DOHH2 (cell line): ENCODE data around the gene ZNF813.
"Not testable (repeated sequence)": the region's sequence is repeated elsewhere in the genome, so short reads cannot be mapped to it uniquely, and the experiment has no call there.

Experiments used
- H3F3A ChIP-seq: fragments of 200-600 bp; sonication (generic), shearing (Covaris generic); 2 replicates; pipeline ENCODE4 v1.6.0; 2016; ENCODE audit warnings: antibody characterized with exemption, mild to moderate bottlenecking; ENCODE audit not compliant: control insufficient read depth, insufficient read depth
- H3K27ac ChIP-seq: fragments of 200-600 bp; sonication (generic); 2 replicates; pipeline ENCODE4 v1.5.1; 2014; ENCODE audit warnings: low read depth, mild to moderate bottlenecking, low read length, moderate library complexity
- H3K27me3 ChIP-seq: fragments of 200-600 bp; sonication (generic); 2 replicates; pipeline ENCODE4 v1.6.1; 2014; ENCODE audit warnings: mild to moderate bottlenecking, low read length, mixed read lengths; ENCODE audit not compliant: control insufficient read depth
- H3K36me3 ChIP-seq: fragments of 200-600 bp; sonication (generic); 2 replicates; pipeline ENCODE4 v1.6.1; 2014; ENCODE audit warnings: mild to moderate bottlenecking, low read length, moderate library complexity, mixed read lengths; ENCODE audit not compliant: control insufficient read depth
- H3K4me1 ChIP-seq: fragments of 200-600 bp; sonication (generic); 2 replicates; pipeline ENCODE4 v1.6.1; 2014; ENCODE audit warnings: mild to moderate bottlenecking, low read length, mixed read lengths; ENCODE audit not compliant: control insufficient read depth
- H3K4me2 ChIP-seq: fragments of 200-600 bp; sonication (generic); 2 replicates; pipeline ENCODE4 v1.6.0; 2014; ENCODE audit warnings: mild to moderate bottlenecking, low read length, moderate library complexity
- H3K4me3 ChIP-seq: fragments of 200-600 bp; sonication (generic); 2 replicates; pipeline ENCODE4 v1.5.1; 2014; ENCODE audit warnings: mild to moderate bottlenecking, low read length, mixed read lengths
- H3K79me2 ChIP-seq: fragments of 200-600 bp; sonication (generic); 2 replicates; pipeline ENCODE4 v1.6.1; 2014; ENCODE audit warnings: mild to moderate bottlenecking, low read length, mixed read lengths; ENCODE audit not compliant: control insufficient read depth
- H3K9me2 ChIP-seq: fragments of 200-600 bp; sonication (generic); replicated peaks from 2 replicates; pipeline ENCODE4 v1.6.1; 2014; ENCODE audit warnings: mild to moderate bottlenecking, low read length, mixed read lengths; ENCODE audit not compliant: control insufficient read depth
- H3K9me3 ChIP-seq: fragments of 200-600 bp; sonication (generic); 2 replicates; pipeline ENCODE4 v1.6.1; 2014; ENCODE audit warnings: antibody characterized with exemption, low read length, mixed read lengths; ENCODE audit not compliant: control insufficient read depth, insufficient read depth
- H4K20me1 ChIP-seq: fragments of 200-600 bp; sonication (generic); 2 replicates; pipeline ENCODE4 v1.6.0; 2014; ENCODE audit warnings: low read depth, mild to moderate bottlenecking, antibody characterized with exemption, low read length, moderate library complexity; ENCODE audit not compliant: control insufficient read depth, insufficient read depth
- CTCF ChIP-seq: fragments of 200-600 bp; sonication (generic); IDR thresholded peaks from one replicate; pipeline ENCODE4 v1.5.1; 2014; ENCODE audit warnings: antibody characterized with exemption, mild to moderate bottlenecking, low read depth, low read length; ENCODE audit not compliant: poor library complexity, severe bottlenecking
- EZH2phosphoT487 ChIP-seq: fragments of 200-600 bp; sonication (generic); IDR thresholded peaks from 2 replicates; pipeline ENCODE4 v1.6.1; 2017; ENCODE audit warnings: borderline replicate concordance, mild to moderate bottlenecking, antibody characterized with exemption, low read length, moderate library complexity, mixed read lengths

Gene ZNF813

GRCh38 chr19:53483751-53484150 is 16.2 kb downstream of the ZNF813 start:
- H3K36me3 ChIP-seq, result peaks cover 23% of the 10 kb centered on the region
- H3K9me2 ChIP-seq, H3K4me1 ChIP-seq, H3K79me2 ChIP-seq, H4K20me1 ChIP-seq, H3K4me2 ChIP-seq, H3K27ac ChIP-seq, H3K27me3 ChIP-seq, H3K4me3 ChIP-seq, H3F3A ChIP-seq: not testable (repeated sequence)
- peaks cover 18% of the 10 kb centered on the region; the same call in 1 of the 2 replicates for H3K9me3 ChIP-seq

GRCh38 chr19:53485046-53486004 is 17.8 kb downstream of the ZNF813 start:
- Histone ChIP-seq H3K27ac (no peak overlapping the region), H4K20me1 (no peaks in the 10 kb centered on the region), H3K4me1 (no peaks in the 10 kb centered on the region), H3K79me2 (no peaks in the 10 kb centered on the region), H3K9me3 (peaks cover 17% of the 10 kb centered on the region; the same call in 1 of the 2 replicates), H3K27me3 (no peaks in the 10 kb centered on the region), H3K4me3 (no peak overlapping the region), H3K9me2 (no peaks in the 10 kb centered on the region), H3K36me3 (peaks cover 29% of the 10 kb centered on the region), H3F3A (no peaks in the 10 kb centered on the region), H3K4me2 (no peak overlapping the region)
- TF ChIP-seq CTCF (no peak), EZH2phosphoT487 (no peak)

- Histone ChIP-seq H3K4me3 (no peak overlapping the region), H3K4me2 (no peak overlapping the region), H3K27me3 (no peaks in the 10 kb centered on the region), H3K27ac (no peak overlapping the region), H3K36me3 (peaks cover 40% of the 10 kb centered on the region), H3K4me1 (no peaks in the 10 kb centered on the region), H3K9me3 (peaks cover 22% of the 10 kb centered on the region), H4K20me1 (no peaks in the 10 kb centered on the region), H3F3A (no peaks in the 10 kb centered on the region), H3K9me2 (no peaks in the 10 kb centered on the region), H3K79me2 (no peaks in the 10 kb centered on the region)
- TF ChIP-seq EZH2phosphoT487 (no peak), CTCF (no peak)
Observed at GRCh38 chr19:53492153-53492552, 24.6 kb downstream of the ZNF813 start.

GRCh38 chr19:53497311-53498023 is 29.9 kb downstream of the ZNF813 start:
- H3K79me2 ChIP-seq, H3K4me3 ChIP-seq, H3K4me2 ChIP-seq, H3K27me3 ChIP-seq, H3K36me3 ChIP-seq, H3K4me1 ChIP-seq, H3K27ac ChIP-seq, H3F3A ChIP-seq, H3K9me2 ChIP-seq, H4K20me1 ChIP-seq, H3K9me3 ChIP-seq: not testable (repeated sequence)

- H3K9me3 ChIP-seq, H3K9me2 ChIP-seq, H3K36me3 ChIP-seq, H3K4me1 ChIP-seq, H3K4me2 ChIP-seq, H3F3A ChIP-seq, H4K20me1 ChIP-seq, H3K4me3 ChIP-seq, H3K27me3 ChIP-seq, H3K79me2 ChIP-seq, H3K27ac ChIP-seq: not testable (repeated sequence)
Observed at GRCh38 chr19:53498024-53498395, 30.5 kb downstream of the ZNF813 start.

GRCh38 chr19:53503151-53503550 is 35.6 kb downstream of the ZNF813 start:
- H3K4me3 ChIP-seq, H4K20me1 ChIP-seq, H3K4me1 ChIP-seq, H3K79me2 ChIP-seq, H3K4me2 ChIP-seq, H3K9me3 ChIP-seq, H3K9me2 ChIP-seq, H3K27me3 ChIP-seq, H3K27ac ChIP-seq, H3K36me3 ChIP-seq, H3F3A ChIP-seq: not testable (repeated sequence)
